HepG2 (cell line): ENCODE results near the gene KPNB1. TPM values are rescaled to one million over a fixed set of nuclear protein-coding genes. Genes with fewer than 3 reads are reported as not detected.

Experiments used
- ATAC-seq: fragments of 200-7000 bp; cut with Tn5 transposase; 3 replicates; pipeline ENCODE4 v1.9.1; 2020; ENCODE audit warnings: mild to moderate bottlenecking, moderate library complexity
- BruUV-seq: library from RNA; stranded (reverse); fragments of 400-500 nt; replicated peaks from 2 replicates; lab custom pipeline; 2021; lab: Mats Ljungman, UMichigan
- CTCF ChIA-PET: fragments of 300-600 bp; formaldehyde crosslinking; extraction: SDS; loops from one replicate; lab custom pipeline; 2021; ENCODE audit warnings: low total read pairs, inconsistent platforms, low intra/inter-chr PET ratio; lab: Yijun Ruan, JAX
- POLR2A ChIA-PET: fragments of 350-600 bp; sonication (Branson Sonifier 250); formaldehyde crosslinking; loops from one replicate; lab custom pipeline; 2020; ENCODE audit warnings: antibody characterized with exemption, inconsistent platforms; lab: Yijun Ruan, JAX
- DNase-seq: peaks from one replicate; pipeline ENCODE4 v3.0.0-alpha.2; 2015; ENCODE audit warnings: low spot score
- FAIRE-seq: peaks from 3 replicates; lab custom pipeline; 2011; peaks lifted over from hg19 to GRCh38; lab: Jason Lieb, UNC
- H2AFZ ChIP-seq: one replicate; pipeline ENCODE4 v1.6.1; 2011; ENCODE audit warnings: low read length, inconsistent platforms
- H3K27ac ChIP-seq: fragments of 300-600 bp; 3 replicates; pipeline ENCODE4 v1.8.0; 2011; ENCODE audit warnings: mixed run types, mild to moderate bottlenecking, mixed read lengths, low read length, inconsistent platforms; ENCODE audit not compliant: insufficient read depth; ENCODE audit errors: extremely low read length
- H3K27me3 ChIP-seq, 2 experiments: fragments of 200-600 bp in 1 of 2; 2 replicates in 1 of 2; 3 replicates in 1 of 2; pipeline versions ENCODE4 v1.6.0 to v1.8.0; 2011; ENCODE audit warnings: low read length in 2 of 2, mild to moderate bottlenecking in 2 of 2, moderate library complexity in 2 of 2, inconsistent platforms in 1 of 2; ENCODE audit not compliant: insufficient read depth in 2 of 2, control insufficient read depth in 1 of 2
- H3K36me3 ChIP-seq, 2 experiments: fragments of 200-600 bp in 1 of 2; replicated peaks in 1 of 2; 2 replicates in 1 of 2; 3 replicates in 1 of 2; pipeline versions ENCODE4 v1.5.1 to v1.8.0; 2011; ENCODE audit warnings: low read length in 2 of 2, inconsistent platforms in 1 of 2; ENCODE audit not compliant: insufficient read depth in 2 of 2, control insufficient read depth in 1 of 2
- H3K4me1 ChIP-seq: 2 replicates; pipeline ENCODE4 v1.5.1; 2012; ENCODE audit warnings: low read length, inconsistent platforms; ENCODE audit not compliant: insufficient read depth
- H3K4me2 ChIP-seq: 2 replicates; pipeline ENCODE4 v1.6.0; 2011; ENCODE audit warnings: low read depth, low read length, inconsistent platforms
- H3K4me3 ChIP-seq, 3 experiments: fragments of 200-600 bp in 1 of 3; sonication (generic), shearing (Covaris generic) in 1 of 3; replicated peaks in 1 of 3; 2 replicates each; pipeline ENCODE4 v1.5.1; 2011 to 2016; ENCODE audit warnings: low read length in 3 of 3, inconsistent platforms in 2 of 3, low read depth in 2 of 3, mild to moderate bottlenecking in 2 of 3, control low read depth in 1 of 3, mixed read lengths in 1 of 3; ENCODE audit not compliant: insufficient read depth in 1 of 3
- H3K79me2 ChIP-seq: one replicate; pipeline ENCODE4 v1.6.1; 2011; ENCODE audit warnings: low read length, inconsistent platforms; ENCODE audit not compliant: insufficient read depth
- H3K9ac ChIP-seq: 2 replicates; pipeline ENCODE4 v1.6.0; 2011; ENCODE audit warnings: mild to moderate bottlenecking, low read depth, low read length, inconsistent platforms; ENCODE audit not compliant: insufficient read depth
- H3K9me3 ChIP-seq: 2 replicates; pipeline ENCODE4 v1.5.1; 2012; ENCODE audit warnings: mild to moderate bottlenecking, low read length
- H4K20me1 ChIP-seq: 2 replicates; pipeline ENCODE4 v1.6.0; 2011; ENCODE audit warnings: inconsistent platforms, mild to moderate bottlenecking, low read length, moderate library complexity; ENCODE audit not compliant: insufficient read depth
- CEBPB ChIP-seq: IDR thresholded peaks from 2 replicates; pipeline ENCODE4 v1.6.1; 2011; ENCODE audit warnings: low read depth, low read length, improper control_type of control experiment, borderline replicate concordance
- CSRNP1 ChIP-seq: sonication (generic); formaldehyde crosslinking; IDR thresholded peaks from 2 replicates; pipeline ENCODE4 v1.8.1; 2023; ENCODE audit warnings: mild to moderate bottlenecking, missing genetic modification reagents
- GABPA ChIP-seq, 2 experiments: IDR thresholded peaks; 2 replicates each; pipeline ENCODE4 v1.6.1; 2011 to 2016; ENCODE audit warnings: low read depth in 2 of 2, low read length in 1 of 2, missing biosample characterization in 1 of 2, missing genetic modification characterization in 1 of 2
- GLMP ChIP-seq: sonication (generic); formaldehyde crosslinking; IDR thresholded peaks from 2 replicates; pipeline ENCODE4 v1.9.0; 2021; ENCODE audit warnings: missing genetic modification reagents, mild to moderate bottlenecking, borderline replicate concordance
- KDM4B ChIP-seq: sonication (generic); formaldehyde crosslinking; IDR thresholded peaks from 2 replicates; pipeline ENCODE4 v1.4.0; 2020; ENCODE audit warnings: missing genetic modification reagents
- MXI1 ChIP-seq: IDR thresholded peaks from 3 replicates; pipeline ENCODE4 v1.6.1; 2012; ENCODE audit warnings: low read depth, low read length, inconsistent platforms, borderline replicate concordance
- POLR2G ChIP-seq: fragments of 200-400 bp; formaldehyde crosslinking; IDR thresholded peaks from 2 replicates; pipeline ENCODE4 v1.6.1; 2018; ENCODE audit warnings: mild to moderate bottlenecking, low read depth, low read length, moderate library complexity
- RXRA ChIP-seq: sonication (generic); formaldehyde crosslinking; IDR thresholded peaks from 2 replicates; pipeline ENCODE4 v1.5.1; 2020; ENCODE audit warnings: missing genetic modification reagents
- SOX6 ChIP-seq, 2 experiments: fragments of 450-650 bp in 1 of 2; sonication (generic) in 1 of 2; formaldehyde crosslinking in 1 of 2; IDR thresholded peaks; 2 replicates each; pipeline versions ENCODE4 v1.4.0 to v1.6.1; 2017 to 2020; ENCODE audit warnings: antibody characterized with exemption in 1 of 2, mild to moderate bottlenecking in 1 of 2, missing genetic modification reagents in 1 of 2
- TCF12 ChIP-seq, 2 experiments: fragments of 450-650 bp in 1 of 2; sonication (generic) in 1 of 2; formaldehyde crosslinking in 1 of 2; IDR thresholded peaks; 2 replicates each; pipeline versions ENCODE4 v1.6.1 to v1.8.0; 2017 to 2022; ENCODE audit warnings: antibody characterized with exemption in 1 of 2, mild to moderate bottlenecking in 1 of 2, missing genetic modification reagents in 1 of 2, moderate library complexity in 1 of 2
- ZNF510 ChIP-seq: sonication (generic); formaldehyde crosslinking; IDR thresholded peaks from 2 replicates; pipeline ENCODE4 v1.4.0; 2020; ENCODE audit warnings: low read depth, mild to moderate bottlenecking, missing genetic modification reagents
- ZNF841 ChIP-seq: sonication (generic); formaldehyde crosslinking; IDR thresholded peaks from 2 replicates; pipeline ENCODE4 v1.8.1; 2023; ENCODE audit warnings: missing genetic modification reagents, borderline replicate concordance
- WGBS: methylation state at CpG from one replicate; pipeline ENCODE4 v1.1.6; 2017; ENCODE audit warnings: low lambda C conversion rate; 5-methylcytosine and 5-hydroxymethylcytosine counted together
- in situ Hi-C: cut with HindIII; loops from 2 replicates; pipeline ENCODE4 v1.10.0; 2017; ENCODE audit warnings: low pct_unique_long_range_greater_than_20kb; ENCODE audit not compliant: extremely low pct_ligation_motif_present
- intact Hi-C: fragments of 100-400 bp; cut with micrococcal nuclease; formaldehyde crosslinking; loops from one replicate; pipeline ENCODE4 v1.10.0; 2022; ENCODE audit not compliant: unreplicated experiment
- polyA plus RNA-seq, 8 experiments: library from polyadenylated mRNA; depleted of rRNA in 3 of 8; stranded (reverse) in 7 of 8; unstranded in 1 of 8; fragments of >200 nt; fragmentation: Illumina TruSeq in 4 of 8; extraction: Trizol in 4 of 8; gene quantifications; 2 replicates each; pipeline versions ENCODE4 v1.2.1 to v1.2.3, GENCODE V29; 2011 to 2016; ENCODE audit warnings: low read depth in 4 of 8, missing spikeins in 1 of 8, mixed read lengths in 1 of 8; ENCODE audit not compliant: insufficient read depth in 1 of 8
- total RNA-seq, 5 experiments: library from RNA; depleted of rRNA; stranded (reverse); fragments of >200 nt; fragmentation: Illumina TruSeq; extraction: Trizol; gene quantifications; 2 replicates each; pipeline ENCODE4 v1.2.3, GENCODE V29; 2016; ENCODE audit warnings: low read depth in 1 of 5

KPNB1 gene
- total and polyA plus RNA-seq, 2 of the 13 experiments (the other 11 are each of a cell fraction or from before 2014, with no cell fraction given) = 164 to 424 TPM

GRCh38 chr17:47685556-47686275, 36.0 kb downstream of the KPNB1 start:
- intact Hi-C loops = loop anchor here (5.0 kb wide), 1 partner anchor 33 kb away; no protein-coding TSS in a partner anchor
- POLR2A ChIA-PET = interaction anchor here (3.1 kb wide), 1 partner anchor 36 kb away, joined by 22 read pairs; the partner anchor contains the start of gene KPNB1
- no TSS peak for BruUV-seq
- ATAC-seq = no peak
- DNase-seq = no peak
- no peak overlapping the region for H2AFZ ChIP-seq
- no peak overlapping the region for H3K9ac ChIP-seq
- no peak for TF ChIP-seq KDM4B
- TF ChIP-seq POLR2G = 0 out of 2 replicates have a peak, but pooled peaks have one; percentile 14
- no peaks in the 10 kb centered on the region for H3K79me2 ChIP-seq
- H3K4me1 ChIP-seq = peaks cover 34% of the 10 kb centered on the region
- FAIRE-seq = peak; percentile 42
- in situ Hi-C loops = no loop called here
- H3K27me3 ChIP-seq = no peaks in the 10 kb centered on the region
- H3K27ac ChIP-seq = no peak overlapping the region
- CTCF ChIA-PET = no interaction called here
- peaks cover 13 to 21% of the 10 kb centered on the region in 2 experiments for H3K36me3 ChIP-seq
- H3K9me3 ChIP-seq = no peaks in the 10 kb centered on the region
- peaks cover 9% of the 10 kb centered on the region; the same call in 1 of the 2 replicates for H4K20me1 ChIP-seq
- no peak overlapping the region for H3K4me3 ChIP-seq
- WGBS = 95% methylated on average over 4 of the region's 4 CpGs
- no peak overlapping the region for H3K4me2 ChIP-seq

- POLR2A ChIA-PET = interaction anchor here (3.1 kb wide), 1 partner anchor 37 kb away, joined by 22 read pairs; the partner anchor contains the start of gene KPNB1
- peaks cover 9% of the 10 kb centered on the region; the same call in 1 of the 2 replicates for H4K20me1 ChIP-seq
- peaks cover 11 to 19% of the 10 kb centered on the region in 2 experiments for H3K36me3 ChIP-seq
- no peak overlapping the region for H3K4me2 ChIP-seq
- no peaks in the 10 kb centered on the region for H3K79me2 ChIP-seq
- intact Hi-C loops (loop anchor here (5.0 kb wide), 1 partner anchor 34 kb away; no protein-coding TSS in a partner anchor), in situ Hi-C loops (no loop called here)
- no peak for ATAC-seq
- CTCF ChIA-PET = no interaction called here
- peak overlapping the region; percentile 49 for H3K27ac ChIP-seq
- FAIRE-seq = peak; percentile 44
- BruUV-seq = no TSS peak
- WGBS = 71% methylated on average over 1 of the region's 1 CpG
- no peak overlapping the region for H3K4me3 ChIP-seq
- no peaks in the 10 kb centered on the region for H3K27me3 ChIP-seq
- no peak overlapping the region for H3K9ac ChIP-seq
- no peak for DNase-seq
- H3K4me1 ChIP-seq = peaks cover 36% of the 10 kb centered on the region
- H2AFZ ChIP-seq = no peak overlapping the region
- H3K9me3 ChIP-seq = no peaks in the 10 kb centered on the region
- TF ChIP-seq GABPA (IDR thresholded peaks at IDR 0.05; ENCODE audit: low read depth, low read length) (no peak), GABPA (CRISPR knock-in tag; IDR thresholded peaks at IDR 0.05; ENCODE audit: low read depth) (no peak), CEBPB (peak; percentile 49; the same call in 1 of the 2 replicates), RXRA (CRISPR knock-in tag) (no peak), ZNF510 (CRISPR knock-in tag) (0 out of 2 replicates have a peak, but pooled peaks have one; percentile 34), TCF12 (IDR thresholded peaks at IDR 0.05) (no peak), TCF12 (CRISPR knock-in tag; IDR thresholded peaks at IDR 0.05) (no peak), SOX6 (IDR thresholded peaks at IDR 0.05) (no peak), SOX6 (CRISPR knock-in tag; IDR thresholded peaks at IDR 0.05) (no peak), ZNF841 (CRISPR knock-in tag) (no peak), CSRNP1 (no peak), GLMP (CRISPR knock-in tag) (no peak), MXI1 (no peak)
Observed at GRCh38 chr17:47686276-47686635, 36.5 kb downstream of the KPNB1 start.
